Activated CD8-positive, alpha-beta memory T cell treated with anti-CD3 and anti-CD28 coated beads for 1 hour (primary cell): Measurements from ENCODE around the gene PATE3.

Experiments used
- DNase-seq, 2 donors: peaks; one replicate each; pipeline ENCODE4 v3.0.0-alpha.2; 2020; ENCODE audit warnings: low read depth in 1 of 2; ENCODE audit errors: extremely low read depth in 1 of 2

Gene PATE3, protein sequence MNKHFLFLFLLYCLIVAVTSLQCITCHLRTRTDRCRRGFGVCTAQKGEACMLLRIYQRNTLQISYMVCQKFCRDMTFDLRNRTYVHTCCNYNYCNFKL

GRCh38 chr11:125787827-125788226 lies at the start of gene PATE3:
PATE3 (plus strand) TSS chr11:125788127; CDS start chr11:125788152, 25 bp downstream.
- no peak for DNase-seq

- no peak for DNase-seq
Observed at GRCh38 chr11:125740617-125741016, 47.3 kb upstream of the PATE3 start.

DNA sequence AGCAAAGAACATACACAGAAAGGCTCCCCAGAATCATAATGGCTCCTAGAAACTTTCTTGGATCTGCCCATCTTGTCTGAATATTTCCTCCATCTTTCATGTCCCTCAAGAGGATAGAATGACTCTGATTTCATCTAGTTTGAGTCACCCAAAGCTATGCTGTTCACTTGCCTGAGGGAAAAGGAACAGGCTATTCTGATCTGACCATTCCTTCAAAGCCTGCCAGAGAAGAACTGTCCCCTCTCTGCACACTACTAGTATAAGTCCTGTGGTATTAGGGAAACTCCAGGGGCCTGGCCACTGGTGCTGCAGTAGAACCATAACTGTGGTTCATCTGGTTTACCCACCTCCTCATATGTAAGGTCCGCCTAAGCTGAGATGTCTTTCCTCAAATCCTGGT lies 44.2 kb upstream of the PATE3 start:
- DNase-seq = no peak

GRCh38 chr11:125745979-125746378 lies 41.9 kb upstream of the PATE3 start, which contains the start of gene PATE1:
PATE1 (plus strand) TSS chr11:125746279; CDS start chr11:125746305, 26 bp downstream.
- DNase-seq = no peak

DNA sequence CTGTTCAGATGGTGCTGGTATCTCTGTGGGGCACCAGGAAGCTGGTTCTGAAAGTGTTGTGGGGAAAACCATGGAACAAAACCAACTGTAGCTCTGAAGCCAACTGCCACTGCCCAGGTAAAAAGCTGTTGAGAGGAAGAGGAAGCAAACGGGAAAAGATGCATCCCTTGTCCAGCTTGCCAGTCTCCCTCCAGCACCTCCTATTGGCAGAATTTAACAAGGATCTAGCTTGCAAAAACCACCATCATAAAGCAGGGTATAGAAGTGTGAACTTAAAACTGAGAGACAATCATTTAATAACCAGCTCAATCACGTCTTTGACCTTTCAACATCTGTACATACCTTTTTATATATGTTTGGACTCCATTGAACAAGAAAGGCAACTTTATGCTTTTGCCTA lies 37.3 kb upstream of the PATE3 start:
- DNase-seq = no peak

GRCh38 chr11:125756050-125756449 lies 31.9 kb upstream of the PATE3 start:
- DNase-seq = no peak

DNA sequence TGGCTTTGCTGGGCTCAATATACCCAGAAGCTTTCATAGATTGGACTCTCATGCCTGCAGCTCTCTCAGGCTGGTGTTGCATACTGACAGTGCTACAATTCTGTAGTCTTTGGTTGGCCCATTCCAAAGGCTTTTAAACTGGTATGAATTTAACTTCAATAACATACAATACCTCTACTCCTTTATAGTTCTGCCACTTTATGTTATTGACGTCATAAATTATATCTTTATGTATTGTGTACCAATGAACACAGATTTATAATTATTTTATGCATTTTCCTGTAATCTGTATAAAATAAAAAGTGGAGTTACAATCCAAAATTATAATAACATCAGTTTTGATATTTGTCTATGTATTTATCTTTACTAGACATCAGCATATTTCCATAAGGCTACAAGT lies 25.5 kb upstream of the PATE3 start:
- no peak for DNase-seq

DNA sequence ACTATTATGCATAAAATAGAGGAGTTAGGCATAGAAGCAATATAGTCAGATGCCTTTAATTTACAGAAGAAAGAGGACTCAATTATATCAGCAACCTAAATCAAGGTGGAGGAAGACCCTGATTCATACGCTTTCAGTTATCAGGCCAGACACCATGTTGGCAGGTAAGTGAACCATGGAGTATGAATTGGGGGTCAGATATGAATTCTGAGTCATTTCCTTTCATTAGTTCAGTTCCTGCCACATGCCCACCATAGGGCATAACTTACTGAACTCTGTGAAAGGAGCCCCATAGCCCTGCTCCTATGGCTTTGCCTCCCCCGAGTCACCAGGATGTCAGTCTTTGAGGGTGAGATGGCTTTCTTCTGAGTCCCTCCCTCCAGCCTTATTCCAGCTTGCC lies 24.4 kb upstream of the PATE3 start:
- no peak for DNase-seq

- DNase-seq = no peak
Observed at GRCh38 chr11:125766251-125766650, 21.7 kb upstream of the PATE3 start.

GRCh38 chr11:125768336-125769046 lies 19.4 kb upstream of the PATE3 start:
- DNase-seq = no peak

DNA sequence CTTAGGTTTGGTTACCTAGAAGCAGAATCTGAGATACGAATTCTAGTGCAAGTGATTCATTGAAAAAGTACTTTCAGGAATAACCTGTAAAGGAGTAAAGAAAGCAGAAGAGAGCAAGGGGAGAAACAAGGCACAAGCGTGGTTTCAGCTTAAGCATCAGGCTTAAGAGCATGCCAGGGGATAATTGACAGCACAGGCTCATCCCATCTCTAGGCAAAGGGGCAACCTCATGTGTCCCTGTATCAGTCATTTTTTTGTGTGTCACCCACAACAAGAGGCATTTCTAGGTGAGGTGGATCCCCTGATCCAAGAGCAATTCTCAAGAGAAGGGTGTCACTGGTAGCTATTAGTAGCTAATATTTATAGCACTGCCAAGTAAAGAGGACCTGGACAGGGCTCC lies 17.3 kb upstream of the PATE3 start:
- DNase-seq = no peak

DNA sequence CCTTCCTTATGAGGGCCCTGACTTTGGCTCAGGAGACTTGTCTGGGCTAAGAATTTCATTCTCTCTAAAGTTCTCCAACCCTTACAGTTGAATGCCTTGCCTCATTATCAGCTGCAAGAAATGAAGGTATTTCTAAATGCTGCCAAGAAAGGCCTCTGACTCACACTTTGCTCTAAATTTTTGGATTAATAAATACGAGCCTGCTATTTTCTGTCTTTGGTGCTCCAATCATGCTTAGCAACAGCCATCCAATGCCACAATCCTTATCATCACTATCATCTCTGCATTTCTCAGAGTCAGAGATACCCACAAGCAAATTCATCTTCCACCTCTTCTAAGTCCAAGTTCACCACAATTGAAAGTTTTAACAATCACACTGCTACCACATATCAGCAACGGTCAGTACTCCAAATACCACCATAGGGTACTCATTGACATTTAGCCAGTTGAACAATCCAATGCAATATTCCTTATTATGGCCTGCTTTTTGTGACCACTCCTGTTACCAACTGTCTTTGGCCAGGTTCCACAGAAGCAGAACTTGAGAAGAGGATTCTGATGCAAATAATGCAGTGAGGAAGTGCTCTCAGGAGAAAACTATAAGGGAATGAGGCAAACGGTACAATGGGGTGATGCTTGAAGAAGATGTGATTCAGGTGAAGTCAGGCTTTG lies 15.0 kb upstream of the PATE3 start:
- DNase-seq = no peak

GRCh38 chr11:125773516-125773915 lies 14.4 kb upstream of the PATE3 start:
- DNase-seq = no peak

DNA sequence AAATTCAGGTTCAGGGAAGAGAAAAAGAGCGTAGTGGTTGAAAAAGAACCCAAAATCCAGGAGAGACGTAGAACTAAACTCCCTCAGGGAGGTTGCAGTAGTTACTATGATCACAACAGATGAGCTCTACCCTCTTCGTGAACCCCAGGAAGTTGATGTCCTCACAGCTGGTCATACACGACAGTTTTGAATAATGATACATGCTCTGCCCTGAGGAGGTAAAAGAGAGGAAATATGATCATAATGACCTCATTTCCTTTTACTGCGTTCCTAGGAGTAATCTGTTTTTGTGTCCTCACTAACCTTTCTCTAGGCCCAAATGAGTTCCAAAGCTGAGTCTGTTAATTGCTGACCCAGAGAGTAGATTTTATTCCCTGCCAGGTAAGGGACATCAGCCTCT lies 10.6 kb upstream of the PATE3 start:
- no peak for DNase-seq

DNA sequence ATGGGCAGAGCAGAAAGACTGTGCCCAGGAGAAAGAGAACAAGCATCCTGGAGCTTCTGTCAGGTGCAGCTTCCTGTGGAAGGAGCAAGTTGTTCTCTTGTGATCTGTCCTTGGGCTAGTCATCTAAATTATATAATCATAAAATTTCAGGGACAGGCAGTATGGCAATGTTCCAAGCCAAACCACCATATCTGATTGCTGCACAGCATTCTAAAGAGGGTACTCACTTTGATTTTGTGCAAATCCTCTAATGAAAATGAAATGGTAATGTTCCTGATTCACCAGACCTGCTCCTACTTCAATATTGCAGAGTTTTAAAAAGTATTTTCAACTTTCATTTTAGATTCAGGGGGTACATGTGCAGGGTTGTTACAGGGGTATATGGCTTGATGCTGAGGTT lies 9.2 kb upstream of the PATE3 start, which contains the start of gene PATE2:
Gene PATE2, minus strand, starts transcription at position 101 of the 400 bp plus-strand sequence. Its CDS starts 55 bp downstream, at position 46.
- no peak for DNase-seq

DNA sequence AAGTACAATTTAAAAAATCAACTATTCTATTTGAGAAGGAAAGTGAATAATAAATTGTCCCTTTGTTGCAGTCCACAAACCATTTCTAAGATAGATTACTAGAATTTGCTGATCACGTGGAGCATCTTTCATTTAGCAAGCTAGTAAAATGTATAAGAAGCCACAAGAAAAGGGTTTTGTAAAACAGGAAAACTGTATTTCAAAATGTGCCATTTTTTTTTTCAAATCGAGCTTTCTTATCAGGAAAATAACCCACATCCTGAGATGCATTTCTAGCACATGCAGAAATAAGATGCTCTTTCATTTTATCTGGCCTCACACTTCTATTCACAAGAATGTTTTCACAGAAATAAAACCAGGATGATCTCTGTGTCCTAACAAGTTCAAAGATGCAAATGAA lies 3.2 kb upstream of the PATE3 start:
- no peak for DNase-seq

DNA sequence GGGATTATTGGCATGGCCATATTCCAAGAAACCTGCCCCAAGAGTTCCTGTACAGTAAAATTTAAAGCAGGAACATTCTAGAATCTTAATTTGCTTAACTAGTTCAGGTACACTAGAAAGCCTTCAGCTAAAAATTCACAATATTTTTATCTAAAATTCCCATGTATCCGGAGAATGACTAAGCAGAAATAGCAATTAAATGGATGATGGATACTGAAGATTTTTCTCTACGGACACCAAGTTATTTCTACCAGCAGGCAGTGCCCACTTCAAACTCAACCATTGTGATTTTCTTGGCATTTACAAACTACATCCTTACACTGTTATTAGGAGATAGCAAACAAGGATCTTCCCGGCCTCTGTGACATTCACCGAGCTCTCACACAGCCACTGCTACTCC lies 2.9 kb downstream of the PATE3 start:
- DNase-seq = no peak

DNA sequence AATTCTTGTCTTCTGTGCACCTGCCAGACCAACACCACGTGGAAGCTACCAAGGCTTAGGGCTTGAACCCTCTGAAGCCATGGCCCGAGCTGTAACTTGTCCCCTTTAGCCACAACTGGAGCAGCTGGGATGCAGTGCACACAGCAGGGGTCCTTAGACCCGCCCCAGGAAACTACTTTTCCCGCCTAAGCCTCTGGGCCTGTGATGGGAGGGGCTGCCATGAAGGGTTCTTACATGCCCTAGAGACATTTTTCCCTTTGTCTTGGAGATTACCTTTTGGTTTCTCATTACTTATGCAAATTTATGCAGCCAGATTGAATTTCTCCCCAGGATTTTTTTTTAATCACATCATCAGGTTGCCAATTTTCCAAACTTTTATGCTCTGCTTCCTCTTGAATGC lies 9.7 kb downstream of the PATE3 start:
- no peak for DNase-seq

- DNase-seq = no peak
Observed at GRCh38 chr11:125799808-125800207, 11.9 kb downstream of the PATE3 start.

DNA sequence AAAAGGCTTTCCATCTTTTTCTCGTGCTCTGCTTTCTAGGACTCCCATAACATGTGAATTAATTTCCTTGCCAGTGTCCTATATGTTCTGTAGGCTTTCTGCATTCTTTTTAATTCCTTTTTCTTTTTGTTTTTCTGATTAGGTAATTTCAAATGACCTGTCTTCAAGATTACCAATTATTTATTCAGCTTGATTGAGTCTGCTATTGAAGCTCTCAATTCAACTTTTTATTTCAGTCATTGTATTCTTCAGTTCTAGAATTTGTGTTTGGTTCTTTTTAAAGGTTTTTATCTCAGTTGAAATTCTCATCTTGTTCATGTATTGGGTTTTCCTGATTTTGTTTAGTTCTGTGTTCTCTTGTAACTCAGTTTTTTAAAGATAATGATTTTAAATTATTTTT lies 14.5 kb downstream of the PATE3 start:
- DNase-seq = no peak

GRCh38 chr11:125807909-125808308 lies 20.0 kb downstream of the PATE3 start:
- no peak for DNase-seq

GRCh38 chr11:125833016-125833415 lies 45.1 kb downstream of the PATE3 start, which contains the start of gene PATE4:
PATE4 (plus strand) TSS chr11:125833316; CDS start chr11:125833360, 44 bp downstream.
- DNase-seq = no peak
